HEK293 (cell line): ENCODE data around the gene BAX.
"Not testable (repeated sequence)": the region's sequence is repeated elsewhere in the genome, so short reads cannot be mapped to it uniquely, and the experiment has no call there.

Experiments used
- CTCF ChIA-PET: fragments of 350-600 bp; formaldehyde crosslinking; extraction: SDS; loops from one replicate; lab custom pipeline; 2021; ENCODE audit warnings: antibody characterized with exemption; lab: Yijun Ruan, JAX
- POLR2A ChIA-PET: fragments of 300-600 bp; formaldehyde crosslinking; extraction: SDS; loops from one replicate; lab custom pipeline; 2020; ENCODE audit warnings: antibody characterized with exemption, inconsistent platforms; lab: Yijun Ruan, JAX
- H3K27ac ChIP-seq: fragments of 200-500 bp; sonication (Bioruptor generic); 2 replicates; pipeline ENCODE4 v1.5.1; 2014; ENCODE audit warnings: low read depth, low read length, control low read depth, inconsistent platforms; ENCODE audit errors: extremely low read depth
- H3K36me3 ChIP-seq, 2 experiments: fragments of 200-500 bp in 1 of 2; sonication (Bioruptor generic) in 1 of 2; 1 replicate in 1 of 2; 2 replicates in 1 of 2; pipeline ENCODE4 v1.5.1; 2014 to 2017; ENCODE audit warnings: inconsistent platforms in 2 of 2, low read length in 2 of 2; ENCODE audit not compliant: control insufficient read depth in 2 of 2, insufficient read depth in 1 of 2
- H3K4me1 ChIP-seq: fragments of 200-500 bp; sonication (Bioruptor generic); 2 replicates; pipeline ENCODE4 v1.5.1; 2014; ENCODE audit warnings: mild to moderate bottlenecking, low read length, inconsistent platforms; ENCODE audit not compliant: control insufficient read depth, insufficient read depth
- H3K4me3 ChIP-seq: 2 replicates; pipeline ENCODE4 v1.5.1; 2011; ENCODE audit warnings: low read depth, mild to moderate bottlenecking, control low read depth, low read length, moderate library complexity
- H3K9me3 ChIP-seq: fragments of 200-500 bp; sonication (Bioruptor generic); 2 replicates; pipeline ENCODE4 v1.5.1; 2014; ENCODE audit warnings: low read depth, low read length, inconsistent platforms; ENCODE audit not compliant: control insufficient read depth, insufficient read depth
- EGR2 ChIP-seq: fragments of 450-650 bp; formaldehyde crosslinking; IDR thresholded peaks from 2 replicates; pipeline ENCODE4 v1.5.1; 2016; ENCODE audit warnings: low read depth, missing biosample characterization, missing genetic modification characterization
- GLI2 ChIP-seq: fragments of 450-650 bp; formaldehyde crosslinking; IDR thresholded peaks from 2 replicates; pipeline ENCODE4; 2017; ENCODE audit warnings: missing biosample characterization, missing genetic modification characterization, low read depth, borderline replicate concordance
- RBAK ChIP-seq: fragments of 450-650 bp; formaldehyde crosslinking; IDR thresholded peaks from 2 replicates; pipeline ENCODE4 v1.5.1; 2016; ENCODE audit warnings: missing biosample characterization, missing genetic modification characterization
- REPIN1 ChIP-seq: fragments of 450-650 bp; formaldehyde crosslinking; IDR thresholded peaks from 2 replicates; pipeline ENCODE4 v1.5.1; 2017; ENCODE audit warnings: missing biosample characterization, missing genetic modification characterization, low read depth
- SP7 ChIP-seq: fragments of 450-650 bp; formaldehyde crosslinking; IDR thresholded peaks from 2 replicates; pipeline ENCODE4 v1.5.1; 2016; ENCODE audit warnings: missing biosample characterization, missing genetic modification characterization
- YY1 ChIP-seq: fragments of 450-650 bp; formaldehyde crosslinking; IDR thresholded peaks from 2 replicates; pipeline ENCODE4 v1.5.1; 2018; ENCODE audit warnings: missing biosample characterization, missing genetic modification characterization
- ZBTB21 ChIP-seq: fragments of 450-650 bp; formaldehyde crosslinking; IDR thresholded peaks from 2 replicates; pipeline ENCODE4 v1.5.1; 2017; ENCODE audit warnings: missing biosample characterization, missing genetic modification characterization
- ZFHX2 ChIP-seq: fragments of 450-650 bp; formaldehyde crosslinking; conservative IDR thresholded peaks from 2 replicates; pipeline ENCODE4 v1.5.1; 2016; ENCODE audit warnings: missing biosample characterization, missing genetic modification characterization
- ZFP3 ChIP-seq: fragments of 450-650 bp; formaldehyde crosslinking; IDR thresholded peaks from 2 replicates; pipeline ENCODE4 v1.5.1; 2016; ENCODE audit warnings: low read depth, missing biosample characterization, missing genetic modification characterization
- ZNF311 ChIP-seq: fragments of 450-650 bp; formaldehyde crosslinking; IDR thresholded peaks from 2 replicates; pipeline ENCODE4 v1.5.1; 2017; ENCODE audit warnings: missing biosample characterization, missing genetic modification characterization, borderline replicate concordance
- ZNF354C ChIP-seq: fragments of 450-650 bp; formaldehyde crosslinking; IDR thresholded peaks from 2 replicates; pipeline ENCODE4 v1.5.1; 2016; ENCODE audit warnings: missing biosample characterization, missing genetic modification characterization, low read depth, borderline replicate concordance
- ZNF404 ChIP-seq: fragments of 450-650 bp; formaldehyde crosslinking; IDR thresholded peaks from 2 replicates; pipeline ENCODE4 v1.5.1; 2017; ENCODE audit warnings: missing biosample characterization, missing genetic modification characterization
- ZNF549 ChIP-seq: fragments of 450-650 bp; IDR thresholded peaks from 2 replicates; pipeline ENCODE4 v1.5.1; 2018; ENCODE audit warnings: missing biosample characterization, missing genetic modification characterization, mild to moderate bottlenecking, inconsistent platforms, moderate library complexity
- ZNF571 ChIP-seq: fragments of 450-650 bp; formaldehyde crosslinking; IDR thresholded peaks from 2 replicates; pipeline ENCODE4 v1.5.0; 2017; ENCODE audit warnings: missing biosample characterization, missing genetic modification characterization
- ZNF600 ChIP-seq: fragments of 450-650 bp; formaldehyde crosslinking; IDR thresholded peaks from 2 replicates; pipeline ENCODE4 v1.5.1; 2016; ENCODE audit warnings: missing biosample characterization, missing genetic modification characterization
- ZNF785 ChIP-seq: fragments of 450-650 bp; formaldehyde crosslinking; IDR thresholded peaks from 2 replicates; pipeline ENCODE4 v1.5.1; 2016; ENCODE audit warnings: missing biosample characterization, missing genetic modification characterization
- ZXDB ChIP-seq: fragments of 450-650 bp; formaldehyde crosslinking; IDR thresholded peaks from 2 replicates; pipeline ENCODE4 v1.5.1; 2016; ENCODE audit warnings: missing biosample characterization, missing genetic modification characterization
- TF ChIP-seq, protein P1 (sequence below): fragments of 450-650 bp; formaldehyde crosslinking; IDR thresholded peaks from 2 replicates; pipeline ENCODE4 v1.5.1; 2016; ENCODE audit warnings: missing biosample characterization, missing genetic modification characterization

The BAX gene

DNA sequence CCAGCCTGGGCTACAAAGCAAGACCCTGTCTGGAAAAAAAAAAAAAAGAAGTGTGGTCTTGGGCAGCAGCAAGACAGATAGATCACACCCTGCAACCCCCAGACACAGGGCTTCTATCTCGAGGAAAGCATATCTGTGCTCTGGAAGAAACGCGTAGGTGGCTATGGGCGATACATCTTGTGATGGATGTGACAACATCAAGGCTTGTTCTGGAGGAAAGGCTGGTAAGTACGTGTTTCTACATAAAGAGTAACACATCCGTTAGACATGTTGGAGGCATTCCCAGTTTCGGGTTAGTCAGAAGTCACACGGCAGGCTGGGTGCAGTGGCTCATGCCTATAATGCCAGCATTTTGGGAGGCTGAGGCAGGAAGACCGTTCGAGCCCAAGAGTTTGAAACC, 27.8 kb upstream of the BAX start:
- Histone ChIP-seq H3K9me3 (no peaks in the 10 kb centered on the region), H3K4me3 (no peak overlapping the region), H3K4me1 (no peaks in the 10 kb centered on the region), H3K27ac (no peak overlapping the region), H3K36me3 (peaks cover 3 to 11% of the 10 kb centered on the region in 2 experiments; a peak in 2 of 3 replicates)
- POLR2A ChIA-PET, result interaction anchor here (2.0 kb wide), 1 partner anchor 55 kb away, joined by 5 read pairs; the partner anchor contains the start of gene PPP1R15A
- TF ChIP-seq ZNF404 (tag by site-specific recombination) (no peak), SP7 (tag by site-specific recombination) (peak; percentile 18; the same call in 1 of the 2 replicates), EGR2 (tag by site-specific recombination) (0 out of 2 replicates have a peak, but pooled peaks have one; percentile 11), RBAK (tag by site-specific recombination) (no peak), ZNF311 (tag by site-specific recombination) (no peak), ZNF785 (tag by site-specific recombination) (no peak), ZBTB21 (tag by site-specific recombination) (no peak), YY1 (tag by site-specific recombination) (no peak), ZFP3 (tag by site-specific recombination) (no peak), ZFHX2 (peak; percentile 46), ZNF549 (tag by site-specific recombination) (no peak), ZNF354C (tag by site-specific recombination) (no peak), ZNF571 (tag by site-specific recombination) (no peak), GLI2 (no peak), ZNF600 (peak; percentile 85), REPIN1 (tag by site-specific recombination) (no peak)
- TF ChIP-seq, protein P1, sequence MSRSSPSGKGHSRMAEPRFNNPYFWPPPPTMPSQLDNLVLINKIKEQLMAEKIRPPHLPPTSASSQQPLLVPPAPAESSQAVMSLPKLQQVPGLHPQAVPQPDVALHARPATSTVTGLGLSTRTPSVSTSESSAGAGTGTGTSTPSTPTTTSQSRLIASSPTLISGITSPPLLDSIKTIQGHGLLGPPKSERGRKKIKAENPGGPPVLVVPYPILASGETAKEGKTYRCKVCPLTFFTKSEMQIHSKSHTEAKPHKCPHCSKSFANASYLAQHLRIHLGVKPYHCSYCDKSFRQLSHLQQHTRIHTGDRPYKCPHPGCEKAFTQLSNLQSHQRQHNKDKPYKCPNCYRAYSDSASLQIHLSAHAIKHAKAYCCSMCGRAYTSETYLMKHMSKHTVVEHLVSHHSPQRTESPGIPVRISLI (tag by site-specific recombination), result no peak
- CTCF ChIA-PET, result interaction anchor here (0.9 kb wide), 1 partner anchor 202 kb away, joined by 4 read pairs; no protein-coding TSS in a partner anchor

DNA sequence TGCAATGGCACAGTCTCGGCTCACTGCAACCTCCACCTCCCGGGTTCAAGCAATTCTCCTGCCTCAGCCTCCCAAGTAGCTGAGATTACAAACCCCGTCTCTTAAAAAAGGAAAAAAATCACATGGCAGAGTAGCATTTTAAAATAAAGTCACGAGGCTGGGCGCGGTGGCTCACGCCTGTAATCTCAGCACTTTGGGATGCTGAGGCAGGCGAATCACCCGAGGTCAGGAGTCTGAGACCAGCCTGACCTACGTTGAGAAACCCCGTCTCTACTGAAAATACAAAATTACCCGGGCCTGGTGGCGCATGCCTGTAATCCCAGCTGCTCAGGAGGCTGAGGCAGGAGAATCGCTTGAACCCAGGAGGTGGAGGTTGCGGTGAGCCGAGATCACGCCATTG, 27.0 kb upstream of the BAX start:
- H3K4me1 ChIP-seq, H3K27ac ChIP-seq, H3K9me3 ChIP-seq, H3K4me3 ChIP-seq, H3K36me3 ChIP-seq: not testable (repeated sequence)
- ChIA-PET POLR2A (interaction anchor here (0.6 kb wide), 2 partner anchors 13 to 31 kb away, joined by 3 read pairs; no protein-coding TSS in a partner anchor), CTCF (interaction anchor here (0.7 kb wide), 1 partner anchor 101 kb away, joined by 4 read pairs; no protein-coding TSS in a partner anchor)

DNA sequence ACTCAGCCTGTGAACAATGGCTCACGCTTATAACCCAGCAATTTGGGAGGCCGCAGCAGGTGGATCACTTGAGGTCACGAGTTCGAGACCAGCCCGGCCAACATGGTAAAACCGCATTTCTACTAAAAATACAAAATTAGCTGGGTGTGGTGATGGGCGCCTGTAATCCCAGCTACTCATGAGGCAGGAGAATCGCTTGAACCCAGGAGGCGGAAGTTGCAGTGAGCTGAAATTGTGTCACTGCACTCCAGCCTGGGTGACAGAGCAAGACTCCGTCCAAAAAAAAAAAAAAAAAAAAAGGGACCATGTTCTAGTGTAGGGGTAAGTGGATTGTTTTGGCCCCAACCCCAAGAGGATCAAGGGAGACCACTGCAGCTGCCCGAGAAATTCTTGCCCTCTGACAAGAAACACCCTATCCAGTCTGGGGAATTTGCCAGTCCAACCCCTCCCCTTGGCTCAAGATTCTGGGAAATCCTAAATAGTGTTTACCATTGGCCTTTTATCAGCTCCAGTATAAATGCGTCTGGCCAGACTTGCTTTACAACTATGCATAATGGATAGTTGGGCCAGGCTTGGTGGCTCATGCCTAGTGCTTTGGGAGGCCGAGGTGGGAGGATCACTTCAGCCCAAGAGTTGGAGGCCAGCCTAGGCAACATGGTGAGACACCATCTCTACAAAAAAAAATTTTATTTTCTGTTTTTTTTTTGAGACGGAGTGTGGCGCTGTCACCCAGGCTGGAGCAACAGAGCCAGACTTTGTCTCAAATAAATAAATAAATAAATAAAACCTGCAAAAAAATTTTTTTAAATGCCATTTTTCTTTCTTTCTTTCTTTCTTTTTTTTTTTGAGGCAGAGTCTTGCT, 26.3 kb upstream of the BAX start:
- ChIA-PET POLR2A (interaction anchor here (0.6 kb wide), 2 partner anchors 13 to 32 kb away, joined by 3 read pairs; no protein-coding TSS in a partner anchor), CTCF (interaction anchor here (0.7 kb wide), 1 partner anchor 102 kb away, joined by 4 read pairs; no protein-coding TSS in a partner anchor)
- peaks cover 0 to 3% of the 10 kb centered on the region in 2 experiments; a peak in 1 of 3 replicates for H3K36me3 ChIP-seq
- H3K4me3 ChIP-seq, result no peak overlapping the region
- H3K27ac ChIP-seq, result no peak overlapping the region
- H3K4me1 ChIP-seq, result peaks cover 3% of the 10 kb centered on the region; the same call in 1 of the 2 replicates
- no peak for TF ChIP-seq ZXDB (tag by site-specific recombination)
- H3K9me3 ChIP-seq, result no peaks in the 10 kb centered on the region
